GM19372 (cell line): ENCODE data around the gene TMEM270.
A peak's percentile ranks its signal among the peaks of the same experiment; 100 is the strongest.
"Not testable (repeated sequence)": the region's sequence is repeated elsewhere in the genome, so short reads cannot be mapped to it uniquely, and the experiment has no call there.

Experiments used
- ATAC-seq: cut with Tn5 transposase; IDR thresholded peaks from one replicate; pipeline ENCODE4 v1.9.1; 2021; ENCODE audit warnings: mild to moderate bottlenecking, low read depth, moderate library complexity; ENCODE audit not compliant: unreplicated experiment

Gene TMEM270

DNA sequence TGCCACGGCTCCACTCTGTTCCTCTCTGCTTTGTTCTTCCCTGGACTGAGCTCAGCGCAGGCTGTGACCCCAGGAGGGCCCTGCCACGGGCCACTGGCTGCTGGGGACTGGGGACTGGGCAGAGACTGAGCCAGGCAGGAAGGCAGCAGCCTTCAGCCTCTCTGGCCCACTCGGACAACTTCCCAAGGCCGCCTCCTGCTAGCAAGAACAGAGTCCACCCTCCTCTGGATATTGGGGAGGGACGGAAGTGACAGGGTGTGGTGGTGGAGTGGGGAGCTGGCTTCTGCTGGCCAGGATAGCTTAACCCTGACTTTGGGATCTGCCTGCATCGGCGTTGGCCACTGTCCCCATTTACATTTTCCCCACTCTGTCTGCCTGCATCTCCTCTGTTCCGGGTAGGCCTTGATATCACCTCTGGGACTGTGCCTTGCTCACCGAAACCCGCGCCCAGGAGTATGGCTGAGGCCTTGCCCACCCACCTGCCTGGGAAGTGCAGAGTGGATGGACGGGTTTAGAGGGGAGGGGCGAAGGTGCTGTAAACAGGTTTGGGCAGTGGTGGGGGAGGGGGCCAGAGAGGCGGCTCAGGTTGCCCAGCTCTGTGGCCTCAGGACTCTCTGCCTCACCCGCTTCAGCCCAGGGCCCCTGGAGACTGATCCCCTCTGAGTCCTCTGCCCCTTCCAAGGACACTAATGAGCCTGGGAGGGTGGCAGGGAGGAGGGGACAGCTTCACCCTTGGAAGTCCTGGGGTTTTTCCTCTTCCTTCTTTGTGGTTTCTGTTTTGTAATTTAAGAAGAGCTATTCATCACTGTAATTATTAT lies 28.9 kb upstream of the TMEM270 start:
- ATAC-seq = no peak

GRCh38 chr7:73832806-73833205 lies 28.2 kb upstream of the TMEM270 start:
- ATAC-seq = no peak

GRCh38 chr7:73833251-73833919 lies 27.6 kb upstream of the TMEM270 start:
- ATAC-seq = no peak

- no peak for ATAC-seq
Measured at GRCh38 chr7:73834626-73835191, 26.2 kb upstream of the TMEM270 start.

DNA sequence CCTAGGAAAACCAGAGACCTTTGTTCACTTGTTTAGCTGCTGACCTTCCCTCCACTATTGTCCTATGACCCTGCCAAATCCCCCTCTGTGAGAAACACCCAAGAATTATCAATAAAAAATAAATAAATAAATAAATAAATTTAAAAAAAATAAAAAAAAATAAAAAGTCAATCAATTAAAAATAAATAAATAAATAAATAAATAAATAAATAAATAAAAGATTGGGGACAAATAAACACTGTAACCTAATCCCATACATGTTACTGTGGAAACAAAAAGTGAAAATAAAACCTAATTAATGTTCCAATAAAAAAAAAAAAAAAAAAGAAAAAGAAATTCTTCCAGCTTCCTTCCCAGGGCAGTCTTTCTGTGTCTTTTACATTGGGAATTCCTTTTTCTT lies 23.8 kb upstream of the TMEM270 start:
- not testable (repeated sequence) for ATAC-seq

DNA sequence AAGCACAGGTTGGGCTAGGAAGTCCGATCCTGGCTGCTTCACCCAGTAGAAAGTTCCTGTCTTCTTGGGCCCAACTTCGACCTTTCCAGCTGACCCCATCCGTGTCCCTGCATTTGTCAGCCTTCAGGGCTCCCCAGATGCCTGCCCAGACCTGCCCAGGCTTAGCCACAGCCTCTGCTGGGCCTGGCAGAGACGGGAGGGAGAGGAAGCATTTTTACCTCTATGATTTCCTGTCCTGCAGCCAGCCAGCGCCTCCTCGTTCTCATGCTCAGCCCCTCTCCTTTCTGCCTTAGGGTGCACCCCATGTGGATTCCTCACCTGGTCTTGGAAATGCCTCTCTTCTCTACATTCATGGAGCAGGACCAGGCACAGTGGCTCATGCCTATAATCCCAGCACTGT lies 22.3 kb upstream of the TMEM270 start:
- no peak for ATAC-seq

GRCh38 chr7:73839290-73839689 lies 21.7 kb upstream of the TMEM270 start:
- no peak for ATAC-seq

- ATAC-seq = no peak
Measured at GRCh38 chr7:73839743-73840714, 20.9 kb upstream of the TMEM270 start.

DNA sequence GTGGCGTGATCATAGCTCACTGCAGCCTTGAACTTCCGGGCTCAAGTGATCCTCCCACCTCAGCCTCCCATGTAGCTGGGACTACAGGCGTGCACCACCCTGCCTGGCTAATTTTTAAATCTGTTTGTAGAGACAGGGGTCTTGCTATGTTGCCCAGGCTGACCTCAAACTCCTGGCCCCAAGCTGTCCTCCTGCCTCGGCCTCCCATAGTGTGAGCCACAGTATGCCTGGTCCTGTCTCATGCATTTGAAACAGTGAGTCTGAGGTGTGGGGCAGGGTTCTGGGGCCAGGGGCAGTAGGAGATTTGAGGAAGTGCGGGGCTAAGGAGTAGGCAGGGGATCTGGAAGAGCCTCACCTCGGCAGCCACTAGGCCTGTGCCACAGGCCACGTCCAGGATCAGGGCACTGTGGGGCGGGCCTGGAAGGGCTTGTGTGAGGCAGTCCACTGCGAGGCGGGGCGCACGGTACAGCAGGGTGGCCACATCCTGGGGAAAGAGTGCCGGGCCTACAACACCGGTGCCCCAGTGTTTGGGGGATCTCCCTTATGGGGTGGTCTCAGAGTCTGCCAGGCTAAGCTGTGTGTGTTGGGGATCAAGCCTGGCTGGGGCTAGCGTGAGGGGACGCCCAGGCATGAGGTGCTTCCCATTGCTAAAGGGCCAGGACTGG lies 20.1 kb upstream of the TMEM270 start:
- no peak for ATAC-seq

GRCh38 chr7:73841689-73842066 lies 19.3 kb upstream of the TMEM270 start:
- ATAC-seq = no peak

- ATAC-seq = peak; percentile 95
Measured at GRCh38 chr7:73842067-73842976, 18.6 kb upstream of the TMEM270 start, which contains the start of gene METTL27. METTL27 (minus strand) TSS chr7:73842516; CDS start chr7:73842140, 376 bp downstream.

- no peak for ATAC-seq
Measured at GRCh38 chr7:73844131-73844547, 16.8 kb upstream of the TMEM270 start.

GRCh38 chr7:73844848-73845460 lies 16.0 kb upstream of the TMEM270 start:
- ATAC-seq = no peak

- ATAC-seq = not testable (repeated sequence)
Measured at GRCh38 chr7:73845701-73846195, 15.2 kb upstream of the TMEM270 start.

DNA sequence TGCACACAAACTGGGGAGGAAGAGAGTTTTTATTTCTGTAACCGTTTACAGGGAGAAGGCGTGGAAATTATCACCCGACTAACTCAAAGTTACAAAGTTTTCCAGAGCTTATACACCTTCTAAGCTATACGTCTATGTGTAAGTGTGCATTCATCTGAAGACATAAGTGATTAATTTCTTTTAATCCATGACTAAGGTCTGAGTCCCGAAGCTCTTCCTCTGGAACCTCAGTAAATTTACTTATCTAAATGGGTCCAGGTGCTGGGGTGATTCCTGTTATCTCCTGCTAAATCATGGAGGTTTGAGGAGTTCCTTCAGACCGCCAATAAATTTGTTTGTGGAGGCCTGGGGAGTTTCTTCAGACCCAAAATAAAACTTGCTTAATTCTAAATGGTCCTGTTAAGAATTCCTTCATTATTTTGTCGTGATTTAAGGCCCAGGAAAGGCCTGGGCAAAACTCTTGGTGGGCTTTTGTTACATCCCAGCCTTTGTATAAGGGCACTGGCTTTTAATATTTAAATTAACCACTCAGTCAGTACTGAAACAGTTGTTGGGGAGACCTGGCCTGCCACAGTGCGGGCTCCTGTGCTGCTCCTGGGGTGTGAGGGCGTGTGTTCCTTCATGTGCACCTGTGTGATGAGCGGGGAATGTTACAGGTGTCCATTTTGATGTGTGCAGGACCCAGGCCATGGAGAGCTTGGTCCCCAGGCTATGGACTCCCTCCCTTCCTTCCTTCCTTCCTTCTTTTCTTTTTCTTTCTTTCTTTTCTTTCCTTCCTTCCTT lies 12.8 kb upstream of the TMEM270 start:
- no peak for ATAC-seq

- no peak for ATAC-seq
Measured at GRCh38 chr7:73850781-73851207, 10.2 kb upstream of the TMEM270 start.
